Stimulated activated CD4-positive, alpha-beta T cell treated with anti-CD3 and anti-CD28 coated beads, Interleukin-1b, Interleukin-23, amount 100 ng/mL, for 48 hours (primary cell): ENCODE results near the gene PAGE3.

Source experiments
- DNase-seq: peaks from one replicate; pipeline ENCODE4 v3.0.0-alpha.2; 2020

PAGE3 gene, protein sequence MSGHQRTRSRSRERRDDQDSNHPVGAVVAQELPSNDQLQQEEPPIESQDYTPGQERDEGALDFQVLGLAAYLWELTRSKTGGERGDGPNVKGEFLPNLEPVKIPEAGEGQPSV

DNA sequence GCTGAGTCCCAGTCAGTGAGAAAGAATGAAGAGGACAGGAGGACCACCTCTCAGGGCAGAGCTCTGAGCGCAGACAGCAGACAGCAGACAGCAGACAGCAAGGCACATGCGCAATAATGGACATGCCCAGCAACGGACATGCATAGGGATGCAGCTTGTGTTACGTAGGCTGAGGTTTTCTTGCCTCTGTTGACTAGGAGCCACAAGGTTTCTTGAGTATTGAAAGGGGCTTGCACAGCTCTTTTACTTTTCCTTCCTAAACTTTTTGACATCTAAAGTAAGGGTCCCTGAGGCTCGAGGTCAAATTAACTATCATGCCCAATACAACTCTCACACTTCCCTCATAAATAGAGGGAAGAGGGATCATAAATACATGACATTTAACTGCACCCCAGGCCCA lies at the start of gene PAGE3:
PAGE3 (minus strand) TSS at position 101 of the 400 bp plus-strand sequence. CDS start 1,013 bp downstream, outside the sequence.
- no peak for DNase-seq

GRCh38 chrX:55312655-55313054 lies 47.9 kb upstream of the PAGE3 start:
- no peak for DNase-seq

- DNase-seq = no peak
Observed at GRCh38 chrX:55290963-55291362, 26.2 kb upstream of the PAGE3 start.

DNA sequence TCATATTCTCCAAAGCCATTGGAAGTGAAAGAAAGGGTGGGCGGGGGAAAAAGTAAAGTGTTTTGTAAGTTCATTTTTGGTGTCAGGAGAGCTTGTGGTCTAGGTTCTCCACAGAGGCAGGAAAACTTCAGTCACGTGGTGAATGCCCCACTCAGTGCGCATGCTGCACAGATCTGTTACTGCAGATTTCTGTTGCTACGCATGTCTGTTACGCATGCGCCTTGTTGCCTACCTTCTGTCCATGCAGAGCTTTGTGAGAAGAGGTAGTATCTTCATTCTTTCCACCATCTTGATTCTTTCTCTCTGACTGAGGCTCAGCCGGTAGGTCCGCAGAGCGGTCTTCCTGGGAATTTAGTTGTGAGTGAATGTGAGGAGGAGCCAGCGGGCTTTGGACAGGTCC lies 15.1 kb upstream of the PAGE3 start:
- no peak for DNase-seq

DNA sequence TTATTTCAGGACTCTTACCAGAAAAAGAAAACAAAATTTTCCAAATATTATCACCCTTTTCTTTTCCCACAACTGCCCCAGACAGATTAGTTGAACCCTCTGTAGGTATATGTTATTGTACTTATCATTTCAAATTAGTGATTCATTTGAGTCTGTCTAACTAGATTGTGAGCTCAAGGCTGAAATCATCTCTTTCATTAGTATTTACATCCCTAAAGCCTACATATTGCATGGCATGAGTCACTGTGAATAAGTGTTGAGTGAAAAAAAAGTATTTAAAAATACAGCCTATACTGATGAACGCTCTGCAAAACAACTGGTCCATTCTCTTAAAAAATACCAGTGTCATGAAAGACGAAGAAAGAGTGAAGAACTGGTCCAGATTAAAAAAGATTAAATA lies 3.9 kb downstream of the PAGE3 start:
- DNase-seq = no peak

- no peak for DNase-seq
Observed at GRCh38 chrX:55253528-55253927, 11.2 kb downstream of the PAGE3 start.

- DNase-seq = no peak
Observed at GRCh38 chrX:55240788-55241340, 23.9 kb downstream of the PAGE3 start.

- DNase-seq = no peak
Observed at GRCh38 chrX:55220119-55220794, 44.5 kb downstream of the PAGE3 start, which contains the start of gene PAGE5. TSS of gene PAGE5 (plus strand) at chrX:55220346. CDS start at chrX:55221383, 1,037 bp downstream.

DNA sequence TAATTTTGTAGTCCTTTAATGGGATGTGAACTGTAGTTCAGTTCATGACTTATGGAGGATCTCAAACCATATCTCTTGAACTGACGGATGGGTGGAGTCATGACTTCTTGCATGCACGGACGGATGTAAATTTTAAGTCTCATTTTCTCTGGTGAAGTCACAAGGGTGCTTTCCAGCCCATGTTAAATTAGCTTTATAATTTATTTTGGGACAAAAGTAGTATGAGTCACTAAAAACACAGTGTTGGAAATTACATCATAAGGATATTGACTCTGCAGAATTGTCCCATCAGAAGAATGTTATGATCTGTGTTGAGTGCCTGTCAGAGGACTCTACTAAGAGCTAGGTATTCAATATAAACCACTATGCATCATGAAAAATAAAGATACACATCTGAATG lies 51.3 kb downstream of the PAGE3 start:
- no peak for DNase-seq

GRCh38 chrX:55210931-55211677 lies 53.6 kb downstream of the PAGE3 start:
- DNase-seq = no peak
